ENCODE measurements around the gene UGT2A3.

The UGT2A3 gene

GRCh38 chr4:68895561-68896198 is 55.9 kb downstream of the UGT2A3 start:
- no peak overlapping the region for H3K4me3 ChIP-seq (ENCODE audit: low read depth in 1 of 2, low read length in 2 of 2)
- no peaks in the 10 kb centered on the region for H3K27me3 ChIP-seq (ENCODE audit: control insufficient read depth in 1 of 2, insufficient read depth in 2 of 2, low read length in 2 of 2)
- no peak overlapping the region for H3K9ac ChIP-seq (ENCODE audit: low read depth in 1 of 2, low read length in 2 of 2)
- H3K4me1 ChIP-seq (ENCODE audit: control insufficient read depth in 1 of 2, insufficient read depth in 2 of 2, low read length in 2 of 2), result peaks cover 0 to 4% of the 10 kb centered on the region in 2 donors
- no peaks in the 10 kb centered on the region for H3K36me3 ChIP-seq (ENCODE audit: control insufficient read depth in 1 of 2, insufficient read depth in 2 of 2, low read length in 2 of 2)
- no peak overlapping the region for H3K27ac ChIP-seq (ENCODE audit: low read depth, low read length)
- no peaks in the 10 kb centered on the region for H3K9me3 ChIP-seq (ENCODE audit: control insufficient read depth in 1 of 2, low read length in 2 of 2)

GRCh38 chr4:68892861-68893260 is 58.7 kb downstream of the UGT2A3 start:
- Histone ChIP-seq H3K4me1 (ENCODE audit: control insufficient read depth in 1 of 2, insufficient read depth in 2 of 2, low read length in 2 of 2) (peaks cover 0 to 4% of the 10 kb centered on the region in 2 donors), H3K9ac (ENCODE audit: low read depth in 1 of 2, low read length in 2 of 2) (no peak overlapping the region), H3K27ac (ENCODE audit: low read depth, low read length) (no peak overlapping the region), H3K9me3 (ENCODE audit: control insufficient read depth in 1 of 2, low read length in 2 of 2) (no peaks in the 10 kb centered on the region), H3K4me3 (ENCODE audit: low read depth in 1 of 2, low read length in 2 of 2) (no peak overlapping the region), H3K27me3 (ENCODE audit: control insufficient read depth in 1 of 2, insufficient read depth in 2 of 2, low read length in 2 of 2) (no peaks in the 10 kb centered on the region), H3K36me3 (ENCODE audit: control insufficient read depth in 1 of 2, insufficient read depth in 2 of 2, low read length in 2 of 2) (no peaks in the 10 kb centered on the region)

- no peaks in the 10 kb centered on the region for H3K9me3 ChIP-seq (ENCODE audit: control insufficient read depth in 1 of 2, low read length in 2 of 2)
- no peaks in the 10 kb centered on the region for H3K36me3 ChIP-seq (ENCODE audit: control insufficient read depth in 1 of 2, insufficient read depth in 2 of 2, low read length in 2 of 2)
- no peaks in the 10 kb centered on the region for H3K4me1 ChIP-seq (ENCODE audit: control insufficient read depth in 1 of 2, insufficient read depth in 2 of 2, low read length in 2 of 2)
- no peak overlapping the region for H3K27ac ChIP-seq (ENCODE audit: low read depth, low read length)
- no peak overlapping the region for H3K9ac ChIP-seq (ENCODE audit: low read depth in 1 of 2, low read length in 2 of 2)
- no peaks in the 10 kb centered on the region for H3K27me3 ChIP-seq (ENCODE audit: control insufficient read depth in 1 of 2, insufficient read depth in 2 of 2, low read length in 2 of 2)
- H3K4me3 ChIP-seq (ENCODE audit: low read depth in 1 of 2, low read length in 2 of 2), result no peak overlapping the region
Observed at GRCh38 chr4:68891678-68892077, 59.9 kb downstream of the UGT2A3 start.

GRCh38 chr4:68885545-68885944 is 66.1 kb downstream of the UGT2A3 start:
- no peak overlapping the region for H3K27ac ChIP-seq (ENCODE audit: low read depth, low read length)

GRCh38 chr4:68883870-68884269 is 67.7 kb downstream of the UGT2A3 start:
- Histone ChIP-seq H3K4me1 (ENCODE audit: control insufficient read depth in 1 of 2, insufficient read depth in 2 of 2, low read length in 2 of 2) (peaks cover 0 to 6% of the 10 kb centered on the region in 2 donors), H3K27me3 (ENCODE audit: control insufficient read depth in 1 of 2, insufficient read depth in 2 of 2, low read length in 2 of 2) (no peaks in the 10 kb centered on the region)

More at GRCh38 chr4:68885545-68885944, 66.1 kb downstream of the UGT2A3 start:
- H3K27me3 ChIP-seq (ENCODE audit: control insufficient read depth in 1 of 2, insufficient read depth in 2 of 2, low read length in 2 of 2), result no peaks in the 10 kb centered on the region
- H3K9me3 ChIP-seq (ENCODE audit: control insufficient read depth in 1 of 2, low read length in 2 of 2), result no peaks in the 10 kb centered on the region
- H3K4me3 ChIP-seq (ENCODE audit: low read depth in 1 of 2, low read length in 2 of 2), result no peak overlapping the region
- peaks cover 0 to 5% of the 10 kb centered on the region in 2 donors for H3K4me1 ChIP-seq (ENCODE audit: control insufficient read depth in 1 of 2, insufficient read depth in 2 of 2, low read length in 2 of 2)
- H3K9ac ChIP-seq (ENCODE audit: low read depth in 1 of 2, low read length in 2 of 2), result no peak overlapping the region
- H3K36me3 ChIP-seq (ENCODE audit: control insufficient read depth in 1 of 2, insufficient read depth in 2 of 2, low read length in 2 of 2), result no peaks in the 10 kb centered on the region

More at GRCh38 chr4:68883870-68884269, 67.7 kb downstream of the UGT2A3 start:
- Histone ChIP-seq H3K9ac (ENCODE audit: low read depth in 1 of 2, low read length in 2 of 2) (no peak overlapping the region), H3K4me3 (ENCODE audit: low read depth in 1 of 2, low read length in 2 of 2) (peak overlapping the region in 1 of 2 donors; percentile 19), H3K27ac (ENCODE audit: low read depth, low read length) (no peak overlapping the region), H3K36me3 (ENCODE audit: control insufficient read depth in 1 of 2, insufficient read depth in 2 of 2, low read length in 2 of 2) (no peaks in the 10 kb centered on the region), H3K9me3 (ENCODE audit: control insufficient read depth in 1 of 2, low read length in 2 of 2) (no peaks in the 10 kb centered on the region)
